Activated CD4-positive, alpha-beta T cell treated with anti-CD3 and anti-CD28 coated beads for 4 hours (primary cell): Measurements from ENCODE around the gene MID2.

Experiments used
- DNase-seq, 2 donors: peaks; one replicate each; pipeline ENCODE4 v3.0.0-alpha.2; 2020

MID2 gene

DNA sequence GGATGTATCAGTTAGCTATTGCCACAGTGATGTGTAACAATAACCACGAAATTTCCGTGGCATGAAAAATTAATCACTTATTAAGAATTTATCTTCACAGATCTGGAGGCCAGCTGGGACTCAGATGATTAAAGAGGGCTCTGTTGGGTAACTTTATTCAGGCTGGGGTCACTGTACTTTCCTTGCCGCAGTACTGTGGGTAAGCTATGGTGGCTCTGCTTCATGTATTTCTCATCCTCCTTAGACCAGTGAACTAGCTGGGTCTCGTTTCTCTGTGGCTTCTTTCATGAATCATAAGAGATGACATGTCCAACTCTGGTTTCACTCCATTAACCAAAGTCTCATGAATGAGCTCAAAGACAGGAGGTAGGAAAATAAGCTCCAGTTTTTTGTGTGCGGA, 143.0 kb downstream of the MID2 start:
- no peak for DNase-seq

- no peak for DNase-seq
Measured at GRCh38 chrX:107970073-107970472, 144.4 kb downstream of the MID2 start.

DNA sequence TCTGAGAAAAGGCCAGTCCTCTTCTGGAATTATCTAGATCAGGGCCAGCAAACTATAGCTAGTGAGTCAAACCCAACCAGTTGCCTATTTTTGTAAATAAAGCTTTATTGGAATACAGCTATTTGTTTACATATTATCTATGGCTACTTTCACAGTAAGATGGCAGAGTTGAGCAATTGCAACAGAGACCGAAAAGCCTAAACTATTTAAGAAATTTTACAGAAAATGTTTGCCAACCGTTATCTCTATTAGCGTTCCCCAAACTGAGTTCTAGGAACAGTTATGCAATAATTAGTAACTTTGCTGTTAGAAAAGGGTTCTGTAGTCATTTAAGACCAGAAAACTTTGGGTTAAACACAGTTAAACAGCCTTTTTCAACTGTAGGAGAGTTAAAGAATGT, 146.0 kb downstream of the MID2 start:
- DNase-seq: no peak
